Lower leg skin (tissue), 4 donors: ENCODE measurements around the gene BTBD17. TPM values are rescaled to one million over a fixed set of nuclear protein-coding genes. Genes with fewer than 3 reads are reported as not detected.

ENCODE experiments used
- DNase-seq, 2 donors: peaks; one replicate each; pipeline ENCODE4 v3.0.0-alpha.2; 2019; ENCODE audit warnings: low spot score in 2 of 2
- H3K4me3 ChIP-seq: fragments of 200-600 bp; sonication (generic); 2 replicates; pipeline ENCODE4 v1.5.1; 2017; ENCODE audit warnings: mild to moderate bottlenecking, low read depth; ENCODE audit not compliant: poor library complexity, severe bottlenecking
- CTCF ChIP-seq, 3 donors: fragments of 450-650 bp; IDR thresholded peaks; one replicate each; pipeline ENCODE4 v1.5.1; 2016; ENCODE audit warnings: antibody characterized with exemption in 3 of 3, mild to moderate bottlenecking in 3 of 3, moderate library complexity in 2 of 3
- POLR2A ChIP-seq, 2 donors: fragments of 450-650 bp; IDR thresholded peaks; one replicate each; pipeline ENCODE4 v1.6.1; 2016 to 2017; ENCODE audit warnings: antibody characterized with exemption in 2 of 2, mild to moderate bottlenecking in 1 of 2, moderate library complexity in 1 of 2
- WGBS, 2 donors: methylation state at CpG; one replicate each; pipeline ENCODE4 v1.1.5; 2018; 5-methylcytosine and 5-hydroxymethylcytosine counted together
- intact Hi-C: fragments of 100-400 bp; cut with DNase I; formaldehyde crosslinking; loops from one replicate; pipeline ENCODE4 v1.15.0; 2023; ENCODE audit warnings: low total_unique reads
- total RNA-seq, 4 donors: library from RNA; depleted of rRNA; stranded (reverse); fragments of >200 nt; gene quantifications; one replicate each; pipeline ENCODE4 v1.1.0, GENCODE V29; 2016

Gene BTBD17
- total RNA-seq, 4 donors from 2014 or later: 0.22 TPM; not detected in 3

DNA sequence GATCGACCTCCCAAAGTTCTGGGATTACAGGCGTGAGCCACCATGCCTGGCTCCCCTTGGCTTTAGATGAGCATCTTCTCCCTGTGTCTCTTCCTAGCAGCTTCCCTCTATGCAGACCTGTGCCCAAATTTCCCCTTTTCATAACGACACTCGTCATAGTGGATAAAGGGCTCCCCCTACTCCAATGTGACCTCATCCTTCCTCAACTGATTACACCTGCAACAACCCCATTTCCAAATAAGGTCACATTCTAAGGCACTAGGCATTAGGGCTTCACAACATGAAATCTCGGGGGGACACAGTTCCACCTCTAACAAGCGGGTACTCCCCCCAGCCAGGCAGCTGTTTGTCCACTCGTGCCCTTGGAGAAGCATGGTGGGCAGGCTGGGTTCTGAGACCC, 25.4 kb downstream of the BTBD17 start:
- no peak for TF ChIP-seq CTCF (IDR thresholded peaks at IDR 0.05)
- TF ChIP-seq POLR2A (IDR thresholded peaks at IDR 0.05): no peak
- no peak overlapping the region for H3K4me3 ChIP-seq
- WGBS, 2 donors: 81 to 83% methylated on average over 7 of the region's 7 CpGs
- no peak for DNase-seq
- intact Hi-C loops: no loop called here

DNA sequence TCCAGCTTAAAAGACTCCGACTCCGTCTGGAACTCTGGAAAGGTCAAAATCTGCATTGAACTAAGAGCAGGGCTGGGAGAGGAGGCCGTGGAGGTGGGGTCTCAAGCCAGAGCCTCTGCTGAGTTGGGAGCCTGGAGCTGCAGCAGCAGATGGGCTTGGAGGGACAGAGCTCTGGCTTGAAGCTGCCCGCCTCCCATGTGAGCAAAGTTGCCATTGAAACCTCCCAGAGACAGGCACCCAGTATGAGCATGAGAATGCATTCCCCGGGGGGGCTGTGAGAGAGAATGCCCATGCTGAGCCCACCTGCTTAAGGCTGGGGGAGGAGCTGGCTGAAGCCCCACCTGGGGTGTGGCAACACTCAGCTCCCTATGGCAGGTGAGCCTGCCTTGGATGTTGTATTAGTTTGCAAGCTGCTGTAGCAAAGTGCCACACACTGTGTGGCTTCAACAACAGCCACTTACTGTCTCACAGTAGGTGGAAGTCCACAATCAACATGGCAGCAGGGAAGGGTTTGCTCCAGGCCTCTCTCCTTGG, 26.1 kb downstream of the BTBD17 start:
- TF ChIP-seq POLR2A (IDR thresholded peaks at IDR 0.05): no peak
- TF ChIP-seq CTCF (IDR thresholded peaks at IDR 0.05): no peak
- intact Hi-C loops: no loop called here
- DNase-seq: no peak
- WGBS, 2 donors: 79 to 88% methylated on average over 4 to 5 of the region's 5 CpGs
- no peak overlapping the region for H3K4me3 ChIP-seq

GRCh38 chr17:74334393-74335039, 27.2 kb downstream of the BTBD17 start:
- 57 to 84% methylated on average over 2 of the region's 2 CpGs for WGBS, 2 donors
- intact Hi-C loops: no loop called here
- no peak for DNase-seq
- TF ChIP-seq CTCF (IDR thresholded peaks at IDR 0.05) (no peak), POLR2A (IDR thresholded peaks at IDR 0.05) (no peak)
- H3K4me3 ChIP-seq: no peak overlapping the region

DNA sequence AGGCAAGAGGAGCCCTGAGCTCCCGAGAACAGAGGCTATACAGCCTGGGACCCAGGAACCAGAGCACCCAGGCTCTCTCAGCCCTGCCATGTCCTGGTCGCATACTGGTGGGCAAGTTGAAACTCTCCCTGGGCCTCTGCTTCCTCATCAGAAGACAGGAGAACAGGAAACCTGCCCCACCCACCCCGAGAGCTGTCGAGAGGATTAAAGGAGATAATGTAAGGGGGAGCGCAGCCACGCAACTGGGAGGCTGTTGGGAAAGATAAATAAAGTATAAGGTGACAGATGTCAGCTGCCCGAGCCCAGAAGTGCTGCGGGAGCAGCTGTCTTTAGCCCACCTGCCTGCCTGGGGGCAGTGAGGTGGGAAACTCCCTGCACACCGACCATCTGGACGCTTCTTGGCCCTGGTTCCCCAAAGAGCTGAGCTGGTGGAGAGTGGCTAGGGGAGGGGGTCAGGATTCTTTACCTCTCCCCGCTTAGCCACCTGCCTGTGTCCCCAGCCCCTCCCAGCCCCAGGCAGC, 28.8 kb downstream of the BTBD17 start:
- 32 to 38% methylated on average over 11 of the region's 11 CpGs for WGBS, 2 donors
- intact Hi-C loops: no loop called here
- TF ChIP-seq POLR2A (IDR thresholded peaks at IDR 0.05): no peak
- TF ChIP-seq CTCF (IDR thresholded peaks at IDR 0.05): no peak
- DNase-seq: no peak
- no peak overlapping the region for H3K4me3 ChIP-seq

DNA sequence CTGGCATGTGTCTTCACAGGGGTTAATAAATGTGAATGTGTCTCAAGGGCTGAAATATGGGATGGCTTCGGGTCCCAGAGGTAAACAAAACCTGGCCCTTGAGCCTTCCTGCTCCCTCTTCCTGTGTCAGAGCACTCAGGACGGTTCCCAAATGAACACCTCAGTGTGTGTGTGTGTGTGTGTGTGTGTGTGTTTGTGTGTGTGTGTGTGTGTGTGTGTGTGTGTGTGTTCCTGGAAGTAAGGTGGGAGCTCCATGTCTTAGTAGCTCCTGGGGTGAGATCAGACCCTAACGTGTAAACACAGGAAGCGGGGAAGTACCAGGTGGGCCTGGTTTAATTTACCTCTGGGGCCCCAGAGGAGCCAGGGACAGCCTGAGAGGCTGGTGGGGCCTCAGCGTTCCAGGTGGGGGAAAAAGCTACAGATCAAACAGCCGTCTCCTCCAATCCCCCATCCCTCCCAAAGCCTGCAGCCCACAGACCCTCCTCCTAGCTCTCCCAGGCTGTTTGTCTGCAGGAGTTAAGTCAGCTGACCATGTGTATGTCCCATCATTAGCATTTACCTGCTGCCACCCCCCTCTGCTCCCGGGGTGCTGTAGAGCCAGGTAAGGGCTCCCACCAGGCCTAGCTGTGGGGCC, 29.5 kb downstream of the BTBD17 start:
- WGBS, 2 donors: 60 to 65% methylated on average over 7 of the region's 7 CpGs
- intact Hi-C loops: no loop called here
- no peak for DNase-seq
- H3K4me3 ChIP-seq: no peak overlapping the region
- TF ChIP-seq CTCF (IDR thresholded peaks at IDR 0.05) (no peak), POLR2A (IDR thresholded peaks at IDR 0.05) (no peak)
